GM12892 (cell line): ENCODE results near the gene SLC43A3.
A peak's percentile ranks its signal among the peaks of the same experiment; 100 is the strongest.

Experiments used
- DNase-seq: peaks from one replicate; pipeline ENCODE4 v3.0.0; 2011; ENCODE audit not compliant: insufficient read length
- FAIRE-seq: peaks from 2 replicates; lab custom pipeline; 2011; peaks lifted over from hg19 to GRCh38; lab: Jason Lieb, UNC
- POLR2A ChIP-seq: IDR thresholded peaks from 2 replicates; pipeline ENCODE4 v1.6.1; 2011; ENCODE audit warnings: low read depth, low read length, control low read depth
- POLR2AphosphoS5 ChIP-seq: IDR thresholded peaks from 2 replicates; pipeline ENCODE4 v1.6.1; 2011; ENCODE audit warnings: low read depth, low read length, control low read depth
- TAF1 ChIP-seq: IDR thresholded peaks from 2 replicates; pipeline ENCODE4 v1.6.1; 2011; ENCODE audit warnings: low read depth, mild to moderate bottlenecking, control low read depth, low read length, borderline replicate concordance

SLC43A3 gene

DNA sequence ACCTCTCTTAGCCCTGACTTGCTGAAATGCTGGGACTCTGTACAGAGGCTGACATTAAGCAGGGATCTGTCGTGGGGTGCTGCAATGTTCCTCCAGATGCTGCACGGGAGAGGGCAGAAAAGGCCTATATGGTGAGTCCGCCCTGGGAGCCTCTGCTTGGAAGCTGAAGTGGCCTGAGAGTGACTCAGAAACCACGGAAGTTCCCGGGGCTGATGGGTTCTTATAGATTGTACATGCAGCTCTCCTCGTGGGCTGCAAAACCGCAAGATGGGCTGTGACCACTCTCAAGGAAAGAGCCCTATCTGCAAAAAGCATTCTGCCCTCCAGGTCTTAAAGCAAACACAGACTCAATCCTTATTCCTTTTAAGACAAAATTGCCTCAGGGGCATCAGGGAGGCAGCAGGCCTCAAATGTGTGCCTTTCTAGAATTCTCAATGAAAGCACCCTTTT is 5.8 kb upstream of the SLC43A3 start:
- TF ChIP-seq TAF1 (no peak), POLR2AphosphoS5 (no peak)
- no peak for FAIRE-seq
- no peak for DNase-seq

DNA sequence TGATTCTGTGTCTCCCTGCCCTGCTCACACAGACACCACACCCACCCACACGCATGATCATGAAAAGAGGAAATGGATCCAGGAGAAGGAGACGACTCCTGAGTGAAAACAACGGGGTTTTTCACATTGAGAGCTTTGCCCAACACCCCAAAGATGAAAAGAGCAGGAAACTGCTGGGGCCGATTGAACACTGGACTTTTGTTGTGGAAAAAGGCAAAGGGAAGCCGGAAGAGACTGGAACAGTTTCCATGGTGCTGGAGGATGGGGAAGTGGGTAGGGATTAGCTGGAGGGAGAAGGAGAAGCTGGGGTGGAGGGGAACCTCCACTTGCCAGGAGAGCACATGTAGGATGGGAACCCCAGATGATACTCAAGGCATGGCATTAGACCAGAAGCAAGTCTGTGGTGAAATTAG is 5.2 kb upstream of the SLC43A3 start:
- no peak for TF ChIP-seq POLR2A
- no peak for DNase-seq
- no peak for FAIRE-seq

DNA sequence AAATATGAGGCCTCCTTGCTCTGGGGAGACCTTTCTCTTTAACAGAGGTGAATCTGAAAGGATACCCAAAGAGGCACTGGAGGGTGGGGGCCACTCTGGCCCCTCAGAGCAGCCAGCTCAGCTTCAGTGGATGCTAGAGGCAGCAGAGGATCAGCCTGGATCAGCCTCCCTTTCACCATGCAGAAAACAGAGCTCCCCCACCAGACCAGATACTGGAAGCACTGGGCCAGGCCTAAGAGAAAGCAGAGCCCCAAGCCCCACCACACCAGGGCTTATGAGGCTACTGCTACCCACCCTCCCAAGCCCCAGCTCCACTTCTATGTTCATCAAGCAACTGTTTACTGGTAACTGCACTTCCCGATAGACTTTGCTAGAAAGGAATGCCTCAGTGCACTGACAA is 4.0 kb upstream of the SLC43A3 start:
- DNase-seq (no peak), FAIRE-seq (no peak)
- TF ChIP-seq TAF1 (no peak), POLR2A (no peak), POLR2AphosphoS5 (no peak)

DNA sequence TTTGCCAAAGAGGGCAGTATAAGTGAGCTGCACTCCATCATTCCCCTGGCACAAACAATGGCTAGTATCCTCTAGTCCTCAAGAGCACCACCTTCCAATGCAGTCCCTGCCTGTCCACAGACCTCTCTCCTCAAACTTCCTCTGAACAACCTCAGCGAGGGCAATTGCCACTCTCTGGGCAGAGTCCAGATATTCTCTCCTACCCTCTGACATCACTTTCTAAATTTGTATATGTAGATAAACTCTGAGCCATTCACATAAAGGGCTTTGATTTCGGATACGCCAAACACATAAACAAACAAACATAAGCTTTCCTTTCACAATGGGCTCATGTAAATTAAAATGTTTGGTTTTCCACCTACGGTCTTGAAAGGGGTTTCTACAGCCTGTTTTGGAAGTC is 3.0 kb upstream of the SLC43A3 start:
- TF ChIP-seq TAF1: no peak
- no peak for TF ChIP-seq POLR2AphosphoS5
- no peak for TF ChIP-seq POLR2A
- FAIRE-seq (peak; percentile 36), DNase-seq (no peak)

DNA sequence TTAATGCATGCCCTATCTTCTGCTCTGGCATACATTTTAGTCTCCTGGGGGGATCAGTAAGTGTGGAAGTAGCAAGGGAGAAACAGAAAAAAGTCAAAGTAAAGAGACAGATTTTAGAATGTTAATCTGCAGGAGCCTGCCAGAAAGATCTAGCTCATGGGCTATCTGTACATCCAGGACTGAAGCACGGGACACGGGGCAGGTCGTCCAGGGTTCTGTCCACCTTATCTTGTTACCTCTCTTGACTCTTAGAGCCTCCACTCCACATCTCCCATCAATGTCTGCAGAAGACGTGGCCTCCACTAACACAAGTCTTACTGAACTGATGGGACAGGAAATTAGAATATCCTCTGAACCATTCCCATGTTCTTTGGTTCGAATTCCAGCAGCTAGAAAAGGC is 1.7 kb upstream of the SLC43A3 start:
- DNase-seq (no peak), FAIRE-seq (no peak)
- no peak for TF ChIP-seq POLR2AphosphoS5
- no peak for TF ChIP-seq POLR2A
- no peak for TF ChIP-seq TAF1

DNA sequence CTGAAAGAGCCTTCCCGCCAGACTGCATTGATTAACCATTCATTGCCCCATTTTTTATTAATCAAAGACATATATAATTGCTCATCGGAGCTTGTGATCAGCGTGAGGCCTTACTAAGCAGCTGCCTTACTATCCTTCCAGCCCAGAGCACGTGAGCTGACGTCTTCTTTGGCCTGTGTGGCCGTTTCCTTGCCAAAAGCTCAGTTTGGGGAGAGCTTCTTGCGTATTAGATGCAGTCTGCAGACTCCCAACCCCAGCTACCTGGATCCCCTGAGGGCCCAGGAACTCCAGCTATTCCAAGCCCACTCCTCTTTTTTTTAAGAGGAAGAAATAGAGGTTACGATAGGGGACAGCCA is 784 bp upstream of the SLC43A3 start:
- no peak for FAIRE-seq
- TF ChIP-seq TAF1 (no peak), POLR2A (no peak), POLR2AphosphoS5 (no peak)
- DNase-seq: no peak

DNA sequence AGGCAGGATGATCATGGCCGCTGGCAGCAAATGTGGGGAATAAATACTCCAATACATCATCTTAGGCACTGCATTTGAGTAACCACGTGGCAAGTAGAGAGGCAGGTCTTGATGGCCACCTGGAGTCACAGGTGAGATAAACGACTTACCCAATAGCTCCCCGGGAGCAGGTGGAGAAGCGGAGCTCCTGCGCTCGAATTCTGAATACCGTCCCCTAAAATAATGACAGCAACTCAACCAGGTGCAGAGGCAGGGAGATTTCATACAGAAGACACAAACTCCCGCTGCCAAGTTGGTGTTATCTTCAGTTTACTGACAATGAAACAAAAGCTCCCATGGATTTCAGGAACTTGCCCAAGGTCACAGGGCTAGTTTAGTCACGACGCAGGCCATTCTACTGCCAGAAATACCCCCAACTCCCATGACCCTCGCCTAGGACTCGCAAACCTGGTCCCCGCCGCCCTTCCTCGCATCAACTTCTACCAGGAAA is 437 bp downstream of the SLC43A3 start:
- FAIRE-seq: no peak
- TF ChIP-seq POLR2AphosphoS5 (no peak; the same call in 1 of the 2 replicates), POLR2A (peak; percentile 15)
- DNase-seq: no peak

DNA sequence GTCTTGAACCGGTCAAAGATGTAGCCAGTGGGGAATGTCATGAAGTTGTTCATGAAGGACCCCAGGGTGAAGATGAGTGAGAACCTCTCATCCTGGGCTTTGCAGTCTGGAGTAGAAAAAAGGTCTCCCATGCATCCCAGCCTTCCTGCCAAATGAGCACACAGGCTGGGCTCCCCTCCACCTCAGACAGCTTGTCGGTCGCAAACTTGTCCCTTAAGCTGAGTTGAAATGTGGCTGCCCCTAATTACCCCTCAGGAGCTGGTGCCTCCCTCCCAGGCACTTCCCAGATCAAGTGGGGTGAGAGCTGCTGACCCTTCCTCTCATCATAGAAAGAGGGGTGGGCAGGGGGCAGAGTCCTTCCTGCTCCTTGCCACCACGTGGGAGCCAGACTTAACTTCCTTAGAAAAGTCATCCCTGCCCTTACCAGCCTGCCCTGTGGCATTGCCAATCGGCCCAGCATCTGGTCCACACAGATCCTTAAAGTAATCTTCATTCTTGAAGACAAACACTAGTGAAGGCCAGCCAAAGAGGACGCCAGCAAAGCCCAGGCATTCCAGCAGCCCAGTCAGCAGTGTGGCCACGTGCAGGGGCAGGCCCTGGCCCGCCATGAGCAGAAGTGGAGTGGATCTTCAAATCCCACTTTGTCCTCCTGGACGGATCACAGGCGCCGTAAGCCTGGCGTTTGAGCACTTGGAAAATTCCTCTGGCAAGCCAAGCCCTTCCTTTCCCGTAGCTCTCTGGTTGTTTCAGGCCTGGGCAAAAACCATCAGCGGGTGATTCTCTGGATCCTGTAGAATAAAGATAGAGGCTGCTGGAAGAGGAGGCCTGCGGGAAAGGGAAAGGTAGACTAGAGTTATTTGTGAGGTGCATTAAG is 1.1 kb downstream of the SLC43A3 start:
- no peak for TF ChIP-seq TAF1
- TF ChIP-seq POLR2A: no peak; the same call in none of the 2 replicates
- no peak; the same call in 1 of the 2 replicates for TF ChIP-seq POLR2AphosphoS5
- FAIRE-seq (no peak), DNase-seq (no peak)

DNA sequence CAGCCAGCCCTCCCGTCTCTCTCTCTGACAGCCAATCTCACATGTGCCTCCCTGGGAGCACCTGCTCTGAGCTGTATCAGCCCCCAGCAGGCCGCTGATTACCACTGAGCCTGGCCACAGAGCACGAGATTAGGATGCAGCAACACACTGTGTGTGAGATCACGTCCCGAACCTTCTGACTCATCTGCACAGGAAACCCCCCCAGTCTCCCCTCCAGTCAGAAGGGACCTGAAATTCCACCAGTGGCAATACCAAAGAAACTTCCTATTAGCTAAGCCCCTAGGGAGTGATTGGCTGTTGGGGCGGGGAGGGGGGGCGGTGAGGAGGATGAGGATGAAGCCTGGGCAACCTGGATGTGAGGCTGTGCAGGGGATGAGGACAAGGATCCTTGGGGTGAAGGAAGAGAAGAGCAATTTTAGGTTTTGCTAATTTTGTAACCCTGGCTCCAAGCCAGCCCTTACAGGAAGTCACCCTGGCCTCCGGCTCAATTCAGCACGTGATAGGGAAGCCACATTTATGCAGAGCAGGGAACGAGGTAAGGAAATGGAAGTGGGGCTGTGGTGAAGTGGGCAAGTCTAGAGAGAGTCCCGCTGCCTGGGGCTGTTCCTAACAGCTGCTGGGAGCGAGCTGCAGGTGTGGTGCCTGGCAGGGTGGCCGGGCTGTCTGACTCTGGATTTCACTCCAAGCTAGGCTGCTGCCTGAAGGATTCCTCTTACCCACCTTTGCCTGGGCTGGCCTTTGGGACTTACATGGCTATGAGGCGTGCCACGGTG is 1.9 kb downstream of the SLC43A3 start:
- TF ChIP-seq TAF1 (peak; percentile 42; the same call in 1 of the 2 replicates), POLR2A (peak; percentile 77), POLR2AphosphoS5 (peak; percentile 86; the same call in 1 of the 2 replicates)
- peak; percentile 64 for DNase-seq
- peak; percentile 100 for FAIRE-seq

DNA sequence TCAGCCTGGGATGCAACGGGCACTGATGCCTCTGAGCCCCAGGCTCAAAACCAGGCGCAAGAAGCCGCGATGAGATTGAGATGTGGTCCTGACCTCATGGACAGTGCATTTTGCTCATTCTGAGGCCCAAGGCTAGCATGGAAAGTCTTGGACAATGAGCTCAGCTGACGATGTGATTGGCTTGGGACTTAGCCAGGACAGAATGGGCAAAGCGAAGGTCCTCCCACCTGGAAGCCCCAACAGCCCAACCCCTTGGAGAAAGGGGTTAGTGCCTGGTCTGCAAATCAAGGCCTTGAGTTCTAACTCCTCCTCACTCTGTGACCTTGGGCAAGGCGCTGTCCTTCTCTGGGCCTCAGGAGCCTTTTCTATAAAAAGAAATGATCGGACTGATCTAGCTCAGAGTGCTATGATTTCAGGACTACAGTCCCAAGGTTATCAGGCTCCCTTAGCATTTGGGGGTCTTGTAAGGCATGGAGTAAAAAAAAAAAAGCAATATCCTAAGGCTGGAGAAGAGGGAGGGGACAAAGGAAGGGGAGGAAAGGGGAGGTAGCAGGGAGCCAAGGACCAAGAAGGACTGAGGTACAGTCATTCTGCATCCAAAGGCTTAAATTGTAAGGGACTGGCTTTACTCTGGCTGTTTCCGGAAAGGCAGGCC is 2.7 kb downstream of the SLC43A3 start:
- no peak for TF ChIP-seq TAF1
- TF ChIP-seq POLR2AphosphoS5: no peak
- no peak for TF ChIP-seq POLR2A
- DNase-seq: no peak
- no peak for FAIRE-seq

DNA sequence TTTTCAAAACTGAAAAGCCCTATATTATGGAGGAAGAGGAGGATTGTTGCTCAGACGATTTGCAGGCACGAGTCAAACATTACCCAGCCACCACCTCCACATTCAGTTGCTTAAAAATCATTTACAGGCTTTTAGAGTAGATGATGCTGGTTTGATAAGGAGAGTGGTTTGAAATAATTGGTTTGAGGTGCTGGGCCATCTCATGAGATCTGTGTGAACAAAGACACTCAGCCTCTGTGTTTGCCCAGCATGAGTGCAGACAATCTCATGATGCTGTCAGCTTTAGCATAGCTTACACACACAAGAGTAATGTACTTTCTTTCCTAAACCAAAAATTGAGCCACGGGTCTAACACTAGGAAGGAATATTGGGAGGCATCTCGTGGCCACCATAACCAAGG is 4.3 kb downstream of the SLC43A3 start:
- TF ChIP-seq TAF1 (no peak), POLR2AphosphoS5 (no peak), POLR2A (no peak)
- DNase-seq (no peak), FAIRE-seq (peak; percentile 74)
